Heart left ventricle (tissue), 13 donors: ENCODE data around the gene FLNB.

ENCODE experiments used
- POLR2A ChIP-seq, 2 donors: fragments of 450-650 bp; IDR thresholded peaks; one replicate each; pipeline ENCODE4 v1.6.1; 2017; ENCODE audit warnings: antibody characterized with exemption in 2 of 2, mild to moderate bottlenecking in 2 of 2, moderate library complexity in 2 of 2
- TF ChIP-seq, protein P1 (sequence below), 12 donors: fragments of 200-600 bp; sonication (generic) in 4 of 12; IDR thresholded peaks; one replicate each; pipeline versions ENCODE4 v1.5.0 to v1.8.0; 2018 to 2022; ENCODE audit warnings: antibody characterized with exemption in 12 of 12, mild to moderate bottlenecking in 5 of 12
- donor health status: ischemic (EF 13 %, LVEDD 7.1; RV severe dilation, severe dysfunction).
- donor health status: DM: no; HTN: yes; CAD: no.
- donor health status: DM: no; HTN: no; CAD: no.
- donor health status: ischemic (EF 25% LVEDD 6.9; RV normal size, moderate dysfunction).
- donor health status: ischemic (EF 25% LVEDD 5.7; RV mildly dilated, moderate dysfunction).
- donor health status: ischemic (EF 35%, LVEDD 5.7; RV mildly dilated, moderate dysfunction).
- donor health status: nonischemic (EF 11% LVEDD 7.7; RV severe dilation, severe dysfunction).
- donor health status: DM: yes; HTN: yes; CAD: no.
- donor health status: PGD.
- donor health status: ischemic (EF 29% LVEDD 5.4; RV normal size, mild dysfunction).
- donor health status: nonischemic (EF 23%, LVEDD 6.1; RV moderate dilation, normal function).

DNA sequence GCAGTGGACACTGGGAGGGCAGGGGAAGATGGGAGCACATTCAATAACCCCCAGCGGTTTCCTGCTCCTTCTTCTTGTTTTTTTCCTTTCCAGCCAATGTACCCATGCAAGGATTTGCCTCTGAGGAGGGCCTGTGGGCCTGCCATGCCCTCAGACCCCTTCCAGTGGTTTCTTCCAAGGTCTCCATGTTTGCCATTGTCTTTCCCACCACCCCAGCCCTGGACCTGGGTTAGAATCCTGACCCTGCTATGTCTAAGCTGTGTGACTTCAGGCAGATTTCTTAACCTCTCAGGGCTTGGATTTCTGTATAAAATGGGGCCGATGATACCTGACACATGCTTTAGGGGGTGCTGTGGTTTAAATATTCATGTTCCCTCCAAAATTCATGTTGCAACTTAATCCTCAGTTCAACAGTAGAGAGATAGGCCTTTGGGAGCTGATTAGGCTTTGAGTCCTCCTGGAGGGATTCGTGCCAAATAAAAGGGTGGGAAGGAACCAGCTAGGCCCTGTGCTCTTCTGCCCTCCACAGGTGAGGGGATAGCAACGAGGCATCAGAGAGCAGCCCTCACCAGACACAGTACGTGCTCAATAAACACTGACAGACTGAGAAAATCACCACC lies 46.3 kb upstream of the FLNB start:
- TF ChIP-seq, protein P1, sequence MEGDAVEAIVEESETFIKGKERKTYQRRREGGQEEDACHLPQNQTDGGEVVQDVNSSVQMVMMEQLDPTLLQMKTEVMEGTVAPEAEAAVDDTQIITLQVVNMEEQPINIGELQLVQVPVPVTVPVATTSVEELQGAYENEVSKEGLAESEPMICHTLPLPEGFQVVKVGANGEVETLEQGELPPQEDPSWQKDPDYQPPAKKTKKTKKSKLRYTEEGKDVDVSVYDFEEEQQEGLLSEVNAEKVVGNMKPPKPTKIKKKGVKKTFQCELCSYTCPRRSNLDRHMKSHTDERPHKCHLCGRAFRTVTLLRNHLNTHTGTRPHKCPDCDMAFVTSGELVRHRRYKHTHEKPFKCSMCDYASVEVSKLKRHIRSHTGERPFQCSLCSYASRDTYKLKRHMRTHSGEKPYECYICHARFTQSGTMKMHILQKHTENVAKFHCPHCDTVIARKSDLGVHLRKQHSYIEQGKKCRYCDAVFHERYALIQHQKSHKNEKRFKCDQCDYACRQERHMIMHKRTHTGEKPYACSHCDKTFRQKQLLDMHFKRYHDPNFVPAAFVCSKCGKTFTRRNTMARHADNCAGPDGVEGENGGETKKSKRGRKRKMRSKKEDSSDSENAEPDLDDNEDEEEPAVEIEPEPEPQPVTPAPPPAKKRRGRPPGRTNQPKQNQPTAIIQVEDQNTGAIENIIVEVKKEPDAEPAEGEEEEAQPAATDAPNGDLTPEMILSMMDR (IDR thresholded peaks at IDR 0.05): peak in 6 of 12 donors; percentile 15 to 39 (median 30)
- TF ChIP-seq POLR2A (IDR thresholded peaks at IDR 0.05): no peak
